ENCODE results near the gene TSPAN18.

Gene TSPAN18

GRCh38 chr11:44759743-44760476 lies 33.1 kb downstream of the TSPAN18 start:
- DNase-seq (ENCODE audit: low spot score) = no peak

GRCh38 chr11:44760477-44760872 lies 33.7 kb downstream of the TSPAN18 start:
- no peak for DNase-seq (ENCODE audit: low spot score)

GRCh38 chr11:44760917-44761550 lies 34.3 kb downstream of the TSPAN18 start:
- DNase-seq (ENCODE audit: low spot score) = no peak

DNA sequence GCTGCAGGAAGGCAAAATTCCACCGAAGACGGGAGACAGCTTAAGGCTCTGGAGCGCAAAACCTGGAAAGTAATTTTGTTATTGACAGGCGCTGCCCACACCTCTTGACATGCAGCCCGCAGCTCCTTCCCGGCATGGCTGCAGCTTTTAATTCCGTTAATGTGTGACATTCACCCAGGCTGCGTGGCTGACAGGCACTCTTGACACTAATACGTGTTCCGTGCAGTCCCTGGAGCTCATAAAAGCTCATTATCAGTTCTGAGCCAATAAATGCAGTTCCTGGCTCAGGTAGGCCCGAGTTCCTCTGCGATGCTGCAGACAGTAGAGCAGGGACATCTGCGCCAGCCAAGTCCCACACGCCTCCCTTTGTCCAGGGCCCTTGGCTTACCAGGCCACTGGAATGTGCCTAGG lies 34.8 kb downstream of the TSPAN18 start:
- no peak for DNase-seq (ENCODE audit: low spot score)

GRCh38 chr11:44763121-44763820 lies 36.5 kb downstream of the TSPAN18 start:
- no peak for DNase-seq (ENCODE audit: low spot score)

- no peak for DNase-seq (ENCODE audit: low spot score)
Measured at GRCh38 chr11:44764583-44764982, 37.8 kb downstream of the TSPAN18 start.

DNA sequence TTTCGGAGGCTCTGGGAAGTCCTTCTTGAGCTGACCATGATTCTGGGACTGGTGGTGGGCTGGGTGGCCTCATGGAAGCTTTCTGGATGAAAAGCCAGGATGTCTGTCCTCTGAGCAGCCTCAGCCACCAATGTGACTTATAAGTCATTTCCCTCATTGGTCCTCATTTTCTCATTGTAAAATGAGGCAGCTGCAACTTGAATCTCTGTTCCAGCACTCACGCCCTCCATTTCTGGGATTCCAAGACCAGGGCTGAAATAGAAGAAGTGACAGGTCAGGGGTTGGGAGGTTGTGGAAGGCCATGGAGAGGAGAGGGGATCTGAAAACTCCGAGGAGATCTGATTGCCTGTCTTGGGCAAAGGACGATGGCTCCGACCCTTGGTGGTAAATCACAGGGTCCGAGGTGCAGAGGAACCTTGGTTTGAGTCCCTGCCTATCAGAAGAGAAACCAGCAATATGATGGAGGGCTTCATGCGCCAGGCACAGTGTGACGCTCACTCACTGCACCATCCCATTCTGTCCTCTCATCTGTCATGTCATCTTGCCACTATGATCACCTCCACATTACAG lies 38.3 kb downstream of the TSPAN18 start:
- DNase-seq (ENCODE audit: low spot score) = no peak

DNA sequence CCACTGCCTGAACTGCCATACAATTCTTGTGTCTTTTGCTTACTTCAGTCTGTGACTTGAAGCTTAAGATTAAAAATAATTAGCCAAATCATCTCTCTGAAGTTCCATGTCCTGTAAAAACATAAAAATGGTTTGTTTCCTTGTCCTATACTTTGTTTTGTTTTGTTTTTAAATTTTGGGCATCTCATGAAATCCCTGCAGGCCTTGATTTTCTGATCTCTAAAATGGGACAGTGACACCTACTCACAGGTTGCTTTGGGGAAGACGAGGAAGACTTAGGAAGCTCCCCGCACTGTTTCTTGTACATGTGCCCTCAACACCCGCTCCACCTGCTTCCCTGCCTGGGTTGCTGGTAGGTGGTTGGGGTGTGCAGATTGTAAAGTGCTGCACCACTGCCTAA lies 38.9 kb downstream of the TSPAN18 start:
- no peak for DNase-seq (ENCODE audit: low spot score)

DNA sequence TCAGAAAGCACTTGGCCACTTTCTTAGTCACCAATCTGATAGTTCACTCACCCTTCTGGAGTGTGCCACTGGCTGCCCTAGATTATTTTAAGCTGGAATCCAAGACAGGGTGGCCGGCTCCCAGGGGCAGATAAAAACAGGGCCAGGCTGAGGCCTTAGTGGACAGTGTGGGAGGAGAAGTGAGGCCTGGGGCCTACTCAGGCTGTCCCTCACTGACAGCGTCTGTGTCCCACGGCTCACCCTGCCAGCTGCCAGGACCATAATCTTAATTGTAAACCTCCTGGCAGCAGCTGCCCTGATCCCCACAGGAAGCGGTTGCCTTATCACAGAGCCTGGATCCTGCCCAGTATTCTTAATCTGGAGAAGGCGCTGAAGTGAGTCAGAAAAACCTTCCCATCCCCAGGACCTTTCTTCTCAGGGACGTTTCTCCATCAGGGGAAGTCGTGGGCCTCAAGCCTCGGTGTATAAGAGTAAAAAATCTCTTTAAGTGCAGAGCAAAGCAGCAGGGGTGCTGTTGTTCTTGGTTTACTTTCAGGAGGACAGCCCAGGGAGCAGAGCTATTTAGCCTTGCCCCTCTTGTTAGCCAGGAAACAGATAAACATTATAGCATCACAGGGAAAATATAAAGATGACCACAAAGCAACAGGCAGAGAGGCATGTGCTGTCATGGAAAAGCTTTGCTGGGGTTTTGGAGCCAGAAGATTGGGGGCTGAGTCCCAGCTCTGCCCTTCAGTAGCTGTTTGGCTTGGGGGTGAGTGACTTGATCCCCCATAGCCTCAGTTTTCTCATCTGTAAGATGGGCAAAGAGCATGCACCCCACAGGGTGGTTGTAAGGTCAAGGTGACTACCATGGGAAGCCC lies 39.6 kb downstream of the TSPAN18 start:
- no peak for DNase-seq (ENCODE audit: low spot score)

- no peak for DNase-seq (ENCODE audit: low spot score)
Measured at GRCh38 chr11:44766972-44767278, 40.2 kb downstream of the TSPAN18 start.

DNA sequence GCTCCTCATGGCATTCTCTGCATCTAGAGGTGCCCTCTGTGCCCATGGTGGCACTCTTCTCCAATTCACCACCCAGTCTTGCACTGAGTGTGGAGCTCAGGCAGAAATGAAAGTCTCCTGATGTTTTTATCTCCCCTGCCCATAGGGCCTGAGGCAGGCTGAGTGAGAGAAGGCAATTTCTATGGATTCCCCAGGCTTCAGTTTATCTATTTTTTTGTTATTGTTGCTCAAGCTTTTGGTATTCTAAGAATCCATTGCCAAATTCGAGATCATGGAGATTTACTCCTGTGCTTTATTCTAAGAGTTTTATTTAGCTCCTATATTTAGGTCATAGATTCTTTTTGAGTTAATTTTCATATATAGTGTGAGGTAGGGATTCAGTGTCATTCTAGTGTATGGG lies 40.7 kb downstream of the TSPAN18 start:
- no peak for DNase-seq (ENCODE audit: low spot score)

- no peak for DNase-seq (ENCODE audit: low spot score)
Measured at GRCh38 chr11:44770401-44770800, 43.6 kb downstream of the TSPAN18 start.

- no peak for DNase-seq (ENCODE audit: low spot score)
Measured at GRCh38 chr11:44771252-44771734, 44.5 kb downstream of the TSPAN18 start.

GRCh38 chr11:44771841-44772240 lies 45.1 kb downstream of the TSPAN18 start:
- no peak for DNase-seq (ENCODE audit: low spot score)

DNA sequence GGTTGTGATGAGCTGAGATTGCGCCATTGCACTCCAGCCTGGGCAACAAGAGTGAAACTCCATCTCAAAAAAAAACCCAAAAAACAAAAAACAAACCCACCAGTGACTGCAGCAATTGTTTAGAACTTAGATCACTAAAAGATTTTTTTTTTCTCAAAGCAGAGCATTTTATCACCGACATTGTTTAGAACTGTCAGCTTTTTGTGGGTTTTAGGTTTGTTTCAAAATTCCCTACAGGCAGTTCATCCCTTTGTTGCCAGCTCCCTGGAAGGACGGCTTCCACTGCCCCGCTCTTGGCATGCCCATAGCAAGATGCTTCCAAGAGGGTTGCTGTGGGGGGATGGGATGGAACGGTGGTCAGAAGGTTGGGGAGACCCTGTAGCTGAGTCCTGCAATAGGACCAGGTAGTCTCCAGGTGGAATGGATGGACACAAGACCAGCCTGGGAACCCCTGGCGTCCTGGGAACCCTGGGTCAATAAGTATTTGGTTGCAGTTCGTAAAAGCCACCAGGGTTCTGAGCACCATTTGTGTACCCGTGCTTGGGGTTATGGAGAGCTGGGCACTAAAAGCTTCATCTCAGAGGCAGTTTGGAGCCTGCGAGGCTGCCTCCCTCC lies 46.7 kb downstream of the TSPAN18 start:
- no peak for DNase-seq (ENCODE audit: low spot score)

GRCh38 chr11:44774108-44774507 lies 47.3 kb downstream of the TSPAN18 start:
- no peak for DNase-seq (ENCODE audit: low spot score)

- DNase-seq (ENCODE audit: low spot score) = no peak
Measured at GRCh38 chr11:44774731-44775130, 48.0 kb downstream of the TSPAN18 start.

DNA sequence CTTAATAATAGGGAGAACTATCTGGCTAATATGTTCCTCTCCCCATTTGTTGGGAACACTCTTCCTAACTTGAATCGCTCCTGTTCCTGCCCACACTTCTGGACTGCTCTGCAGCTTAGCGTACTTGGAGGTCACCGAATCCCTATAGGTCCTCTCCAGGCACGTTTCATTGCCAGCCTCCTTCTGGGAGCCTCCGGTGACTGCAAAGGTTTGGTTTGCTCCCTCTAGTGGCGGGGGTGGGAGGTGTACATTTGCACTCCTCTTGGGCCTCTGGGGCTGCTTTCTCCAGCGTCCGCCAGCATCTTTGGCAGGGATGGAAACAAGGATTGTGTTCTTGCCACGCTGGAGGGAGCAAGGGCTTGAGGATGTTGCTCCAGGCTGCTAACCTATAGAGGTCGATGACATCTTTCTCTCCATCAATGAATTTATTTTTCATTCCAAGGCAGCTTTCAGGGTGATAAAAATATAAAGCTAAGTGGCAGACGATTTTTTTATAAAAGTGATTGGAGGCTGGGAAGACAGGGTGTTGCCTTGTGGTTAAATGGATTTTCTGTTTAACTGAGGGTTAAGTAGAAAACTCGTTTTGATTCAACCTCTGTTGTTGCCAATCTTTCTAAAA lies 48.7 kb downstream of the TSPAN18 start:
- DNase-seq (ENCODE audit: low spot score) = no peak

- DNase-seq (ENCODE audit: low spot score) = no peak
Measured at GRCh38 chr11:44775985-44776446, 49.3 kb downstream of the TSPAN18 start.

DNA sequence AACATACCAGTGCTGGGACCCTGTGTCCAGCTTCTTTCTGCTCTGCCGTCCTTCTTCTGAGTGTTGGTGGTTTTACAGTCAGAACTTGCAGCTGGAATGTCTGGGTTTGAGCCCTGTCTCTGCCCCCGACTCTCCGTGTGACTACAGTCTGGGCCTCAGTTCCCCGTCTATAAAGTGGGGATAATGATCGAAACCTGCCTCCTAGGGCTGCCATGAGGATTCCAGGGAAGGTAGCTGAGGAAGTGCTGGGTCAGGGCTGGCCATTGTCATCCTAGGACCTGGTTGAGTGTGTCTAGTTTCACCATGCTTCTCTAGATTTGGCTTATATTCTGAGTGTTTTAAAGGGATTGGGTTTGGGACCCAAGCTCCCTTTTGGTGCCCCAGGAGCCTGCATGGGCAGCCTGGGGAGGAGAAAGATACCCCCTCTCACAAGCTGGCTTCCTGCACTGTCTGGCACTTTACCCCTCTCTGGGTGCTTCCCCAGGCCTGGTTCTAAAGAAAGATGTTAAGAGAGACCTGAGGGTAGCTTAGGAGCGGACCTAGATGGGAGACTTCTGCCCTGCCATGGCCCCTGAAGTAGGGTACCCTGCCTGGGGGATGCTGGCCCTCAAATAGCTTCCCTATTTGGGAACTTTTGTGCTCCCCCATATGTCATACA lies 49.9 kb downstream of the TSPAN18 start:
- no peak for DNase-seq (ENCODE audit: low spot score)
